Aorta (tissue), 5 donors: Measurements from ENCODE around the gene TMED10. TPM values are rescaled to one million over a fixed set of nuclear protein-coding genes. Genes with fewer than 3 reads are reported as not detected.

Experiments
- ATAC-seq: fragments of 200-7000 bp; cut with Tn5 transposase; one replicate; pipeline ENCODE4 v1.9.1; 2022; ENCODE audit warnings: moderate library complexity; ENCODE audit not compliant: low FRiP score
- DNase-seq, 2 donors: peaks; one replicate each; pipeline ENCODE4 v3.0.0-alpha.2; 2020
- H3K27ac ChIP-seq, 2 donors: one replicate each; pipeline ENCODE4 v1.5.1; 2013; ENCODE audit warnings: low read length in 2 of 2, mild to moderate bottlenecking in 2 of 2, moderate library complexity in 2 of 2, control low read depth in 1 of 2, inconsistent platforms in 1 of 2, low read depth in 1 of 2
- H3K27me3 ChIP-seq, 2 donors: one replicate each; pipeline ENCODE4 v1.6.1; 2013; ENCODE audit warnings: control low read depth in 1 of 2, low read length in 1 of 2, mild to moderate bottlenecking in 1 of 2, moderate library complexity in 1 of 2; ENCODE audit not compliant: insufficient read depth in 2 of 2, control insufficient read depth in 1 of 2
- H3K36me3 ChIP-seq, 2 donors: one replicate each; pipeline ENCODE4 v1.6.1; 2013; ENCODE audit warnings: control low read depth in 1 of 2, low read length in 1 of 2, mild to moderate bottlenecking in 1 of 2; ENCODE audit not compliant: insufficient read depth in 2 of 2, control insufficient read depth in 1 of 2
- H3K4me1 ChIP-seq, 2 donors: one replicate each; pipeline ENCODE4 v1.6.1; 2013; ENCODE audit warnings: low read length in 2 of 2, control low read depth in 1 of 2, mild to moderate bottlenecking in 1 of 2, moderate library complexity in 1 of 2; ENCODE audit not compliant: insufficient read depth in 2 of 2, control insufficient read depth in 1 of 2
- H3K4me3 ChIP-seq, 2 donors: one replicate each; pipeline ENCODE4 v1.5.1; 2013; ENCODE audit warnings: low read length in 2 of 2, control low read depth in 1 of 2, mild to moderate bottlenecking in 1 of 2
- H3K9me3 ChIP-seq: one replicate; pipeline ENCODE4 v1.6.1; 2013; ENCODE audit warnings: mild to moderate bottlenecking, low read length; ENCODE audit not compliant: control insufficient read depth
- WGBS, 2 donors: extraction: QIAGEN DNeasy Blood & Tissue Kit; methylation state at CpG; one replicate each; pipeline ENCODE4 v1.1.7; 2013; 5-methylcytosine and 5-hydroxymethylcytosine counted together
- intact Hi-C, 2 donors: fragments of 100-400 bp; cut with DNase I; formaldehyde crosslinking; loops; one replicate each; pipeline versions ENCODE4 v1.14.2 to v1.15.0; 2022
- polyA plus RNA-seq, 2 donors: library from polyadenylated mRNA; stranded (reverse); fragments of 200-250 nt; gene quantifications; one replicate each; pipeline ENCODE4 v1.2.3, GENCODE V29; 2013
- total RNA-seq, 2 donors: library from RNA; stranded (reverse); fragmentation: NEBNext Ultra II Directional; extraction: Animal tissue kit (Norgen Biotek cat#: 25700); gene quantifications; one replicate each; pipeline ENCODE4 v1.2.1, GENCODE V29; 2021
- donor health status: healthy with polysubstance abuse.
- donor health status: Bipolar disorder and iron deficiency.
- donor health status: DM: no; HTN: no; CAD: no.
- donor health status: DM: no; HTN: no; CAD: no.
- donor health status: DM: yes; HTN: yes; CAD: no.

Gene TMED10
- total and polyA plus RNA-seq, 4 donors: 114 to 277 (median 194) TPM

GRCh38 chr14:75175677-75176141 is 703 bp downstream of the TMED10 start:
- no peaks in the 10 kb centered on the region for H3K36me3 ChIP-seq
- WGBS, 2 donors: 6 to 7% methylated on average over 10 of the region's 10 CpGs
- DNase-seq (no peak), ATAC-seq (no peak)
- peak overlapping the region; percentile 57 to 60 for H3K4me3 ChIP-seq
- H3K9me3 ChIP-seq: no peaks in the 10 kb centered on the region
- H3K27ac ChIP-seq: peak overlapping the region; percentile 5 to 92
- peaks cover 2 to 6% of the 10 kb centered on the region in 2 donors for H3K4me1 ChIP-seq
- intact Hi-C loops: loop anchor here in 1 of 2 donors (1.0 kb wide), 2 partner anchors 102 to 119 kb away; no protein-coding TSS in a partner anchor
- no peaks in the 10 kb centered on the region for H3K27me3 ChIP-seq

GRCh38 chr14:75174066-75174465 is 2.3 kb downstream of the TMED10 start:
- no peaks in the 10 kb centered on the region for H3K27me3 ChIP-seq
- ATAC-seq (no peak), DNase-seq (no peak)
- no peaks in the 10 kb centered on the region for H3K9me3 ChIP-seq
- peaks cover 2 to 6% of the 10 kb centered on the region in 2 donors for H3K4me1 ChIP-seq
- intact Hi-C loops: loop anchor here (5.0 kb wide), 1 partner anchor 37 kb away; no protein-coding TSS in a partner anchor
- no peaks in the 10 kb centered on the region for H3K36me3 ChIP-seq
- no peak overlapping the region for H3K4me3 ChIP-seq
- 52 to 61% methylated on average over 2 of the region's 2 CpGs for WGBS, 2 donors
- H3K27ac ChIP-seq: no peak overlapping the region

GRCh38 chr14:75170772-75171171 is 5.6 kb downstream of the TMED10 start:
- no peak overlapping the region for H3K4me3 ChIP-seq
- H3K36me3 ChIP-seq: no peaks in the 10 kb centered on the region
- no peak overlapping the region for H3K27ac ChIP-seq
- ATAC-seq (no peak), DNase-seq (no peak)
- no peaks in the 10 kb centered on the region for H3K27me3 ChIP-seq
- intact Hi-C loops: loop anchor here (5.0 kb wide), 1 partner anchor 33 kb away; no protein-coding TSS in a partner anchor
- H3K9me3 ChIP-seq: no peaks in the 10 kb centered on the region
- 73 to 82% methylated on average over 4 of the region's 4 CpGs for WGBS, 2 donors
- peaks cover 2 to 6% of the 10 kb centered on the region in 2 donors for H3K4me1 ChIP-seq

- H3K4me1 ChIP-seq: peaks cover 0 to 2% of the 10 kb centered on the region in 2 donors
Observed at GRCh38 chr14:75168586-75169335, 7.7 kb downstream of the TMED10 start.

GRCh38 chr14:75167325-75167724 is 9.1 kb downstream of the TMED10 start:
- Histone ChIP-seq H3K9me3 (no peaks in the 10 kb centered on the region), H3K27ac (no peak overlapping the region), H3K27me3 (no peaks in the 10 kb centered on the region), H3K4me3 (no peak overlapping the region), H3K4me1 (peaks cover 0 to 2% of the 10 kb centered on the region in 2 donors), H3K36me3 (no peaks in the 10 kb centered on the region)
- intact Hi-C loops: no loop called here
- 92 to 94% methylated on average over 2 of the region's 2 CpGs for WGBS, 2 donors
- ATAC-seq (no peak), DNase-seq (no peak)

More at GRCh38 chr14:75168586-75169335, 7.7 kb downstream of the TMED10 start:
- no peaks in the 10 kb centered on the region for H3K27me3 ChIP-seq
- ATAC-seq (no peak), DNase-seq (no peak)
- intact Hi-C loops: no loop called here
- no peaks in the 10 kb centered on the region for H3K36me3 ChIP-seq
- H3K9me3 ChIP-seq: no peaks in the 10 kb centered on the region
- 77 to 85% methylated on average over 3 of the region's 3 CpGs for WGBS, 2 donors
- no peak overlapping the region for H3K4me3 ChIP-seq
- peak overlapping the region in 1 of 2 donors; percentile 19 for H3K27ac ChIP-seq

GRCh38 chr14:75165586-75166391 is 10.6 kb downstream of the TMED10 start:
- DNase-seq: no peak
- no peaks in the 10 kb centered on the region for H3K27me3 ChIP-seq
- no peaks in the 10 kb centered on the region for H3K36me3 ChIP-seq
- H3K9me3 ChIP-seq: no peaks in the 10 kb centered on the region
- peak; percentile 36 for ATAC-seq
- 8% methylated on average over 8 of the region's 8 CpGs for WGBS, 2 donors
- peak overlapping the region; percentile 22 to 39 for H3K27ac ChIP-seq
- intact Hi-C loops: no loop called here
- no peak overlapping the region for H3K4me3 ChIP-seq
- H3K4me1 ChIP-seq: no peaks in the 10 kb centered on the region

GRCh38 chr14:75164809-75165208 is 11.6 kb downstream of the TMED10 start:
- Histone ChIP-seq H3K4me1 (no peaks in the 10 kb centered on the region), H3K9me3 (no peaks in the 10 kb centered on the region), H3K27ac (no peak overlapping the region), H3K4me3 (no peak overlapping the region), H3K36me3 (no peaks in the 10 kb centered on the region), H3K27me3 (no peaks in the 10 kb centered on the region)
- 96 to 97% methylated on average over 1 of the region's 1 CpG for WGBS, 2 donors
- DNase-seq (no peak), ATAC-seq (no peak)
- intact Hi-C loops: no loop called here

- DNase-seq (no peak), ATAC-seq (no peak)
- intact Hi-C loops: no loop called here
- H3K4me1 ChIP-seq: no peaks in the 10 kb centered on the region
- H3K36me3 ChIP-seq: no peaks in the 10 kb centered on the region
- H3K4me3 ChIP-seq: no peak overlapping the region
- H3K9me3 ChIP-seq: no peaks in the 10 kb centered on the region
- no peaks in the 10 kb centered on the region for H3K27me3 ChIP-seq
- H3K27ac ChIP-seq: no peak overlapping the region
- 96 to 98% methylated on average over 2 of the region's 2 CpGs for whole genome bisulfite sequencing, 2 donors
Observed at GRCh38 chr14:75163677-75164076, 12.7 kb downstream of the TMED10 start.
